ENCODE data around the gene SAXO1.
A peak's percentile ranks its signal among the peaks of the same experiment; 100 is the strongest.

Gene SAXO1

DNA sequence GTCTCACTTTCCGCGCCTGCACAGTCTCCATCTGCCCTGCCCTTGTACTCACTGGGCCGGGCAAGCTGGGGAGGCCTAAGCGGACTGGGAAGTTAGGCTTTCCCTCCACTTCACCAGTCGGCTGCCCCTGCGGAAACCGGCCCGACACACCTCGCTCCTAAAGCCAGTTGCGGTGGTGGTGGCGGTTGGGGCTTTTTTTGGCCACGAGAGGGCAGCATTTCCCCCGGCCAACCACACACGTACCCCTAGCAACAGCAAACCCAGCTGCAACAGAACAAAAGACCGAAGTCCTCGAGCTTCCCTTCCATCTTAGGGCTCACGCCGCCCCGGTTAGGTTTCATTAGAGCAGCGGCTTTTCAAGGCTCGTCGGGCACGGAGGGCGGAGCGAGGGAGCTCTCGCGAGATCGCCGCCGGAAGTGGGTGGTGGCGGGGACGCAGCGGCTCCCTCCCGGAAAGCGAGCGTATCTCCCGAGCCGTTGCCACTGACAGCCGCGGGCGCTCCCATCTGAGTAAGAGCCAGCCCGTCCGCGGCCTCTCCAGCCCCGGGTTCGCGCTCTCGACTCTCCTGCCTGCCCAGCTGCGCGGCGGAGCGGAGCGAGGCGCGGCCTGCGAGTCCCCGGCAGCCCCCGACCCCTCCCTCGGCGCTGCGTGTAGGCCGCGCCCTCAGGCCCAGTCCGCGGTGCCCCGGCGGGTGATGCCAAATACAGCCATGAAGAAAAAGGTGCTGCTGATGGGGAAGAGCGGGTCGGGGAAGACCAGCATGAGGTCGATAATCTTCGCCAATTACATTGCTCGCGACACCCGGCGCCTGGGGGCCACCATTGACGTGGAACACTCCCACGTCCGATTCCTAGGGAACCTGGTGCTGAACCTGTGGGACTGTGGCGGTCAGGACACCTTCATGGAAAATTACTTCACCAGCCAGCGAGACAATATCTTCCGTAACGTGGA is 16.2 kb upstream of the SAXO1 start, which contains the start of gene RRAGA:
RRAGA (plus strand) TSS at position 462 of the 951 bp plus-strand sequence; CDS start at position 695, 233 bp downstream.
- peaks cover 26% of the 10 kb centered on the region for H3F3A ChIP-seq (ENCODE audit: control insufficient read depth, insufficient read depth)
- peak within 1 kb of the TSS; percentile 85 for H3K27ac ChIP-seq (ENCODE audit: low read depth, low read length)
- H3K4me2 ChIP-seq (ENCODE audit: low read length), result peak within 1 kb of the TSS; percentile 98
- peaks cover 24% of the 10 kb centered on the region for H3K36me3 ChIP-seq (ENCODE audit: control insufficient read depth, low read length)
- H3K79me2 ChIP-seq (ENCODE audit: control insufficient read depth, low read length), result peaks cover 31% of the 10 kb centered on the region
- H4K20me1 ChIP-seq (ENCODE audit: control insufficient read depth, insufficient read depth, low read depth, low read length), result no peaks in the 10 kb centered on the region; the same call in 1 of the 2 replicates
- TF ChIP-seq, protein P1, sequence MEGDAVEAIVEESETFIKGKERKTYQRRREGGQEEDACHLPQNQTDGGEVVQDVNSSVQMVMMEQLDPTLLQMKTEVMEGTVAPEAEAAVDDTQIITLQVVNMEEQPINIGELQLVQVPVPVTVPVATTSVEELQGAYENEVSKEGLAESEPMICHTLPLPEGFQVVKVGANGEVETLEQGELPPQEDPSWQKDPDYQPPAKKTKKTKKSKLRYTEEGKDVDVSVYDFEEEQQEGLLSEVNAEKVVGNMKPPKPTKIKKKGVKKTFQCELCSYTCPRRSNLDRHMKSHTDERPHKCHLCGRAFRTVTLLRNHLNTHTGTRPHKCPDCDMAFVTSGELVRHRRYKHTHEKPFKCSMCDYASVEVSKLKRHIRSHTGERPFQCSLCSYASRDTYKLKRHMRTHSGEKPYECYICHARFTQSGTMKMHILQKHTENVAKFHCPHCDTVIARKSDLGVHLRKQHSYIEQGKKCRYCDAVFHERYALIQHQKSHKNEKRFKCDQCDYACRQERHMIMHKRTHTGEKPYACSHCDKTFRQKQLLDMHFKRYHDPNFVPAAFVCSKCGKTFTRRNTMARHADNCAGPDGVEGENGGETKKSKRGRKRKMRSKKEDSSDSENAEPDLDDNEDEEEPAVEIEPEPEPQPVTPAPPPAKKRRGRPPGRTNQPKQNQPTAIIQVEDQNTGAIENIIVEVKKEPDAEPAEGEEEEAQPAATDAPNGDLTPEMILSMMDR (IDR thresholded peaks at IDR 0.05; ENCODE audit: low read depth, low read length, poor library complexity, severe bottlenecking), result peak; percentile 93
- TF ChIP-seq EZH2phosphoT487 (IDR thresholded peaks at IDR 0.05; ENCODE audit: borderline replicate concordance, low read length), result no peak
- H3K4me3 ChIP-seq (ENCODE audit: low read length), result peak within 1 kb of the TSS; percentile 100
- H3K4me1 ChIP-seq (ENCODE audit: control insufficient read depth, low read length), result peaks cover 35% of the 10 kb centered on the region
- no peaks in the 10 kb centered on the region for H3K27me3 ChIP-seq (ENCODE audit: control insufficient read depth, low read length)
- no peaks in the 10 kb centered on the region for H3K9me3 ChIP-seq (ENCODE audit: control insufficient read depth, insufficient read depth, low read length)
- no peaks in the 10 kb centered on the region for H3K9me2 ChIP-seq (replicated peaks; ENCODE audit: control insufficient read depth, low read length)

DNA sequence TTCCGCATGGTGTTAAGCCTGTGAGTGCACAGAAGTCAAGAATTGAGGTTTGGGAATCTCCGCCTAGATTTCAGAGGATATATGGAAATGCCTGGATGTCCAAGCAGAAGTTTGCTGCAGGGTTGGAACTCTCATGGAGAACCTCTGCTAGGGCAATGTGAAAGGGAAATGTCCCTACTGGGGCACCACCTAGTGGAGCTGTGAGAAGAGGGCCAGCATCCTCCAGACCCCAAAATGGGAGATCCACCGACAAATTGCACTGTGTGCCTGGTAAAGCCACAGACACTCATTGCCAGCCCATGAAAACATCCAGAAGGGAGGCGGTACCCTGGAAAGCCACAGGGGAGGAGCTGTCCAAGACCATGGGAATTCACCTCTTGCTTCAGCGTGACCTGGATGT is 3.6 kb upstream of the SAXO1 start:
- Histone ChIP-seq H3K79me2 (ENCODE audit: control insufficient read depth, low read length) (no peaks in the 10 kb centered on the region), H3K36me3 (ENCODE audit: control insufficient read depth, low read length) (no peaks in the 10 kb centered on the region), H3K4me3 (ENCODE audit: low read length) (no peak overlapping the region), H3K27ac (ENCODE audit: low read depth, low read length) (no peak overlapping the region), H3K4me2 (ENCODE audit: low read length) (no peak overlapping the region), H4K20me1 (ENCODE audit: control insufficient read depth, insufficient read depth, low read depth, low read length) (no peaks in the 10 kb centered on the region), H3K4me1 (ENCODE audit: control insufficient read depth, low read length) (no peaks in the 10 kb centered on the region), H3K27me3 (ENCODE audit: control insufficient read depth, low read length) (no peaks in the 10 kb centered on the region), H3K9me3 (ENCODE audit: control insufficient read depth, insufficient read depth, low read length) (no peaks in the 10 kb centered on the region), H3K9me2 (replicated peaks; ENCODE audit: control insufficient read depth, low read length) (no peaks in the 10 kb centered on the region), H3F3A (ENCODE audit: control insufficient read depth, insufficient read depth) (no peaks in the 10 kb centered on the region)
- no peak for TF ChIP-seq EZH2phosphoT487 (IDR thresholded peaks at IDR 0.05; ENCODE audit: borderline replicate concordance, low read length)
- TF ChIP-seq, protein P1 (IDR thresholded peaks at IDR 0.05; ENCODE audit: low read depth, low read length, poor library complexity, severe bottlenecking), result peak; percentile 23

DNA sequence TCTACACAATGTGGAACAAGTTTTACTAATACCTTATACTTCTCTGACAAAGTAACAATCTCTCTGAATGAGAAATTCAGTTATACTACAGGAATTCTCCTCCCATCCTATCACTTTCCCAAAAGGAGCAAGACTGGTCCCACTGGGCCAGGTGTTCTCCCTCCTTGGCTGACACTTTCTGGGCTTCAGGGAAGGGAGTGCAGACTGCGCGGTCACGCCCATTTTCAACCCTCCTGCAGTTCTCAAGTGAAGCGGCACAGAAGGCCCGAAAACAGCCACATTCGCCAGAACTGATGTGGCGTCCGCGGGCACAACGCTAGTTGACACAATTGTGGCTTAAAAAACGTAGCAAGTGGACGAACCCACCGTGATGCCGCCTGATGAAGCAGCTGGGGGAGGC is 603 bp downstream of the SAXO1 start:
- H3K79me2 ChIP-seq (ENCODE audit: control insufficient read depth, low read length), result no peaks in the 10 kb centered on the region
- H3K4me2 ChIP-seq (ENCODE audit: low read length), result no peak overlapping the region
- H3K4me3 ChIP-seq (ENCODE audit: low read length), result no peak overlapping the region
- no peak overlapping the region for H3K27ac ChIP-seq (ENCODE audit: low read depth, low read length)
- H3K4me1 ChIP-seq (ENCODE audit: control insufficient read depth, low read length), result no peaks in the 10 kb centered on the region
- no peaks in the 10 kb centered on the region for H4K20me1 ChIP-seq (ENCODE audit: control insufficient read depth, insufficient read depth, low read depth, low read length)
- TF ChIP-seq EZH2phosphoT487 (IDR thresholded peaks at IDR 0.05; ENCODE audit: borderline replicate concordance, low read length), result no peak
- TF ChIP-seq, protein P1 (IDR thresholded peaks at IDR 0.05; ENCODE audit: low read depth, low read length, poor library complexity, severe bottlenecking), result no peak
- H3K36me3 ChIP-seq (ENCODE audit: control insufficient read depth, low read length), result no peaks in the 10 kb centered on the region
- no peaks in the 10 kb centered on the region for H3K9me3 ChIP-seq (ENCODE audit: control insufficient read depth, insufficient read depth, low read length)
- no peaks in the 10 kb centered on the region for H3F3A ChIP-seq (ENCODE audit: control insufficient read depth, insufficient read depth)
- peaks cover 2% of the 10 kb centered on the region; the same call in 1 of the 2 replicates for H3K27me3 ChIP-seq (ENCODE audit: control insufficient read depth, low read length)
- H3K9me2 ChIP-seq (replicated peaks; ENCODE audit: control insufficient read depth, low read length), result no peaks in the 10 kb centered on the region
